Measurements from ENCODE around the gene AOX1.
A peak's percentile ranks its signal among the peaks of the same experiment; 100 is the strongest.

- no peak for TF ChIP-seq CTCF (IDR thresholded peaks at IDR 0.05; ENCODE audit: low read depth, low read length)
- TF ChIP-seq, protein P1, sequence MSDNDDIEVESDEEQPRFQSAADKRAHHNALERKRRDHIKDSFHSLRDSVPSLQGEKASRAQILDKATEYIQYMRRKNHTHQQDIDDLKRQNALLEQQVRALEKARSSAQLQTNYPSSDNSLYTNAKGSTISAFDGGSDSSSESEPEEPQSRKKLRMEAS (IDR thresholded peaks at IDR 0.05; ENCODE audit: low read depth, low read length), result no peak
- TF ChIP-seq POLR2A (IDR thresholded peaks at IDR 0.05; ENCODE audit: extremely low read depth, insufficient read length), result no peak
- TF ChIP-seq MYC (IDR thresholded peaks at IDR 0.05; ENCODE audit: low read depth, low read length), result peak; percentile 37; the same call in 1 of the 2 replicates
Observed at GRCh38 chr2:200635251-200635650, 49.4 kb downstream of the AOX1 start.
